OCI-M2 (cell line): Measurements from ENCODE around the gene SPTLC1.

Experiments
- DNase-seq: peaks from one replicate; lab custom pipeline; 2025; ENCODE audit not compliant: unreplicated experiment; lab: John Stamatoyannopoulos, UW

SPTLC1 gene

GRCh38 chr9:91992461-91993041 lies 122.7 kb downstream of the SPTLC1 start:
- no peak for DNase-seq

- DNase-seq = no peak
Observed at GRCh38 chr9:91991721-91992341, 123.4 kb downstream of the SPTLC1 start.

- DNase-seq = no peak
Observed at GRCh38 chr9:91986248-91986647, 129.0 kb downstream of the SPTLC1 start.

- DNase-seq = no peak
Observed at GRCh38 chr9:91985692-91986091, 129.5 kb downstream of the SPTLC1 start.
